OCI-LY7 (cell line): Measurements from ENCODE around the gene FAM107A. TPM values are rescaled to one million over a fixed set of nuclear protein-coding genes. Genes with fewer than 3 reads are reported as not detected.

ENCODE experiments used
- BruUV-seq: library from RNA; stranded (reverse); fragments of 400-500 nt; replicated peaks from 2 replicates; lab custom pipeline; 2021; lab: Mats Ljungman, UMichigan
- CTCF ChIA-PET: fragments of 300-600 bp; sonication (Branson Sonifier 250); formaldehyde crosslinking; loops from one replicate; lab custom pipeline; 2022; ENCODE audit warnings: antibody characterized with exemption; ENCODE audit not compliant: unreplicated experiment; lab: Charles Lee
- POLR2A ChIA-PET: fragments of 300-600 bp; sonication (Branson Sonifier 250); formaldehyde crosslinking; loops from one replicate; lab custom pipeline; 2022; ENCODE audit warnings: antibody characterized with exemption; lab: Charles Lee
- DNase-seq: peaks from one replicate; pipeline ENCODE4 v3.0.0-alpha.2; 2015; ENCODE audit warnings: low spot score
- H2AFZ ChIP-seq: fragments of 200-600 bp; sonication (generic), shearing (Covaris generic); 2 replicates; pipeline ENCODE4 v1.6.1; 2014; ENCODE audit warnings: mild to moderate bottlenecking, antibody characterized with exemption, low read length, moderate library complexity
- H3K27ac ChIP-seq: fragments of 200-600 bp; sonication (generic); 2 replicates; pipeline ENCODE4 v1.5.1; 2014; ENCODE audit warnings: mixed run types, low read depth, mild to moderate bottlenecking, moderate library complexity, low read length, inconsistent platforms; ENCODE audit not compliant: poor library complexity, severe bottlenecking
- H3K36me3 ChIP-seq: fragments of 200-600 bp; sonication (generic); 2 replicates; pipeline ENCODE4 v1.6.1; 2014; ENCODE audit warnings: mild to moderate bottlenecking, antibody characterized with exemption, low read length, moderate library complexity, mixed read lengths; ENCODE audit not compliant: insufficient read depth
- H3K4me1 ChIP-seq: fragments of 200-600 bp; sonication (generic); 2 replicates; pipeline ENCODE4 v1.5.1; 2014; ENCODE audit warnings: mild to moderate bottlenecking, low read length; ENCODE audit not compliant: insufficient read depth, poor library complexity, severe bottlenecking
- H3K4me2 ChIP-seq: fragments of 200-600 bp; sonication (generic); 2 replicates; pipeline ENCODE4 v1.6.1; 2014; ENCODE audit warnings: mild to moderate bottlenecking, low read length
- H3K4me3 ChIP-seq: fragments of 200-600 bp; sonication (generic); 2 replicates; pipeline ENCODE4 v1.5.1; 2014; ENCODE audit warnings: mild to moderate bottlenecking, low read depth, low read length; ENCODE audit not compliant: poor library complexity, severe bottlenecking
- H3K79me2 ChIP-seq: fragments of 200-600 bp; sonication (generic); 2 replicates; pipeline ENCODE4 v1.6.1; 2016; ENCODE audit warnings: low read depth, mild to moderate bottlenecking, low read length, moderate library complexity, mixed read lengths; ENCODE audit not compliant: insufficient read depth
- H3K9me2 ChIP-seq: fragments of 200-600 bp; sonication (generic); 2 replicates; pipeline ENCODE4 v1.6.1; 2016; ENCODE audit warnings: mild to moderate bottlenecking, low read length, mixed read lengths; ENCODE audit not compliant: insufficient read depth
- H3K9me3 ChIP-seq: fragments of 200-600 bp; sonication (generic); 2 replicates; pipeline ENCODE4 v1.6.1; 2014; ENCODE audit warnings: mild to moderate bottlenecking, mixed run types, low read length, mixed read lengths
- H4K20me1 ChIP-seq: fragments of 200-600 bp; sonication (generic); 2 replicates; pipeline ENCODE4 v1.6.1; 2014; ENCODE audit warnings: mild to moderate bottlenecking, antibody characterized with exemption, low read length, moderate library complexity, mixed read lengths; ENCODE audit not compliant: insufficient read depth
- CTCF ChIP-seq: fragments of 200-600 bp; sonication (generic); conservative IDR thresholded peaks from 2 replicates; pipeline ENCODE4 v1.5.1; 2014; ENCODE audit warnings: mild to moderate bottlenecking, antibody characterized with exemption, low read length, moderate library complexity, mixed read lengths
- EZH2phosphoT487 ChIP-seq: fragments of 200-600 bp; sonication (generic); IDR thresholded peaks from 2 replicates; pipeline ENCODE4 v1.6.1; 2018; ENCODE audit warnings: low read depth, borderline replicate concordance, mild to moderate bottlenecking, mixed run types, antibody characterized with exemption, low read length, moderate library complexity, mixed read lengths
- intact Hi-C: fragments of 100-400 bp; cut with micrococcal nuclease; formaldehyde crosslinking; loops from one replicate; pipeline ENCODE4 v1.10.0; 2022; ENCODE audit not compliant: unreplicated experiment
- total RNA-seq, 2 experiments: library from RNA; depleted of rRNA in 1 of 2; stranded (reverse); fragments of >200 nt in 1 of 2; shearing (Covaris generic) in 1 of 2; gene quantifications; 2 replicates each; pipeline ENCODE4 v1.2.3, GENCODE V29; 2014 to 2022

FAM107A gene
- total RNA-seq, 2 experiments from 2014 or later = not detected

GRCh38 chr3:58535531-58536500 is 41.4 kb downstream of the FAM107A start:
- intact Hi-C loops = loop anchor here (10.0 kb wide), 1 partner anchor 111 kb away; no protein-coding TSS in a partner anchor
- ChIA-PET POLR2A (no interaction called here), CTCF (interaction anchor here (1.5 kb wide), 1 partner anchor 31 kb away, joined by 3 read pairs; no protein-coding TSS in a partner anchor)
- Histone ChIP-seq H4K20me1 (no peaks in the 10 kb centered on the region), H3K4me2 (no peak overlapping the region), H2AFZ (no peak overlapping the region), H3K4me3 (no peak overlapping the region), H3K36me3 (no peaks in the 10 kb centered on the region), H3K9me2 (no peaks in the 10 kb centered on the region), H3K79me2 (no peaks in the 10 kb centered on the region), H3K9me3 (no peaks in the 10 kb centered on the region), H3K27ac (no peak overlapping the region), H3K4me1 (peaks cover 9% of the 10 kb centered on the region)
- no peak for TF ChIP-seq EZH2phosphoT487
- TF ChIP-seq CTCF = no peak
- no TSS peak for BruUV-seq
- DNase-seq = no peak

GRCh38 chr3:58534592-58535494 is 42.3 kb downstream of the FAM107A start:
- intact Hi-C loops = loop anchor here (5.0 to 10.0 kb wide), 3 partner anchors 110 to 358 kb away; partner anchors contain the start of gene ABHD6
- Histone ChIP-seq H3K27ac (no peak overlapping the region), H3K4me3 (no peak overlapping the region), H3K9me3 (no peaks in the 10 kb centered on the region), H3K4me2 (no peak overlapping the region), H2AFZ (no peak overlapping the region), H3K79me2 (no peaks in the 10 kb centered on the region), H3K36me3 (no peaks in the 10 kb centered on the region), H3K9me2 (no peaks in the 10 kb centered on the region), H4K20me1 (no peaks in the 10 kb centered on the region), H3K4me1 (peaks cover 9% of the 10 kb centered on the region)
- ChIA-PET CTCF (no interaction called here), POLR2A (no interaction called here)
- no TSS peak for BruUV-seq
- no peak for DNase-seq
- TF ChIP-seq CTCF (no peak), EZH2phosphoT487 (no peak)
